ENCODE measurements around the gene ADRA2C. TPM values are rescaled to one million over a fixed set of nuclear protein-coding genes. Genes with fewer than 3 reads are reported as not detected.
A peak's percentile ranks its signal among the peaks of the same experiment; 100 is the strongest.

The ADRA2C gene
- total and polyA plus RNA-seq, 2 of the 13 experiments (the other 11 are each of a cell fraction or from before 2014, with no cell fraction given): 15.4 to 69.7 TPM

DNA sequence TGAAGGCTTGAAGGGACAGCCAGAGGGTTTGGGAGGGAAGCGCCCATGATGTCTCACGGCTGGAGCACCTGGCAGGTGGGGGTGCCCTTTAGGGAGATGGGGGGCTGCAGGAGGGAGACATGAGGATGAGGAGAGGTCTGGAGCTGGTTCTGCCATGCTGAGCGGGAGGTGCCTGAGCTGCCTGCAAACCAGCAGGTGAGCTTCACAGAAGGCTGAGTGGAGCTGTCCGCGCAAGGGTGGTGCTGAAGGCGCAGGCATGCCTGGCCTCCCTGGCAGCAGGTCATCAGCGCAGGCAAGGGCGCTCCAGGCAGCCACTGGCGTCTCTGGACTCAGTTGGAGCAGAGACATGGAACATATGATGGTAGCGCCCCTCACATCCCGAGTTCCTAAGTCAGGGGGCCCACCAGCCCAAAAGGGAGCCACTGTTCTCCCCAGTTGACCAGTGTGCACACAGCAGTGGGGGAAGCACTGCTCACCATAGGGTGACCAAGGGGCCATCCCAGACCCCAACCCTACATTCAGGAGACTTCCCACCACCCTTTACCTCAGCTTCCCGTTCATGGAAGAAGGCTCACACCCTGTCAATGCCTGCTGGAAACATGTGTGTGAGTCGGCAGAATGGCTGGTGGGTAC lies 25.8 kb downstream of the ADRA2C start (continued):
- TF ChIP-seq, protein P1, sequence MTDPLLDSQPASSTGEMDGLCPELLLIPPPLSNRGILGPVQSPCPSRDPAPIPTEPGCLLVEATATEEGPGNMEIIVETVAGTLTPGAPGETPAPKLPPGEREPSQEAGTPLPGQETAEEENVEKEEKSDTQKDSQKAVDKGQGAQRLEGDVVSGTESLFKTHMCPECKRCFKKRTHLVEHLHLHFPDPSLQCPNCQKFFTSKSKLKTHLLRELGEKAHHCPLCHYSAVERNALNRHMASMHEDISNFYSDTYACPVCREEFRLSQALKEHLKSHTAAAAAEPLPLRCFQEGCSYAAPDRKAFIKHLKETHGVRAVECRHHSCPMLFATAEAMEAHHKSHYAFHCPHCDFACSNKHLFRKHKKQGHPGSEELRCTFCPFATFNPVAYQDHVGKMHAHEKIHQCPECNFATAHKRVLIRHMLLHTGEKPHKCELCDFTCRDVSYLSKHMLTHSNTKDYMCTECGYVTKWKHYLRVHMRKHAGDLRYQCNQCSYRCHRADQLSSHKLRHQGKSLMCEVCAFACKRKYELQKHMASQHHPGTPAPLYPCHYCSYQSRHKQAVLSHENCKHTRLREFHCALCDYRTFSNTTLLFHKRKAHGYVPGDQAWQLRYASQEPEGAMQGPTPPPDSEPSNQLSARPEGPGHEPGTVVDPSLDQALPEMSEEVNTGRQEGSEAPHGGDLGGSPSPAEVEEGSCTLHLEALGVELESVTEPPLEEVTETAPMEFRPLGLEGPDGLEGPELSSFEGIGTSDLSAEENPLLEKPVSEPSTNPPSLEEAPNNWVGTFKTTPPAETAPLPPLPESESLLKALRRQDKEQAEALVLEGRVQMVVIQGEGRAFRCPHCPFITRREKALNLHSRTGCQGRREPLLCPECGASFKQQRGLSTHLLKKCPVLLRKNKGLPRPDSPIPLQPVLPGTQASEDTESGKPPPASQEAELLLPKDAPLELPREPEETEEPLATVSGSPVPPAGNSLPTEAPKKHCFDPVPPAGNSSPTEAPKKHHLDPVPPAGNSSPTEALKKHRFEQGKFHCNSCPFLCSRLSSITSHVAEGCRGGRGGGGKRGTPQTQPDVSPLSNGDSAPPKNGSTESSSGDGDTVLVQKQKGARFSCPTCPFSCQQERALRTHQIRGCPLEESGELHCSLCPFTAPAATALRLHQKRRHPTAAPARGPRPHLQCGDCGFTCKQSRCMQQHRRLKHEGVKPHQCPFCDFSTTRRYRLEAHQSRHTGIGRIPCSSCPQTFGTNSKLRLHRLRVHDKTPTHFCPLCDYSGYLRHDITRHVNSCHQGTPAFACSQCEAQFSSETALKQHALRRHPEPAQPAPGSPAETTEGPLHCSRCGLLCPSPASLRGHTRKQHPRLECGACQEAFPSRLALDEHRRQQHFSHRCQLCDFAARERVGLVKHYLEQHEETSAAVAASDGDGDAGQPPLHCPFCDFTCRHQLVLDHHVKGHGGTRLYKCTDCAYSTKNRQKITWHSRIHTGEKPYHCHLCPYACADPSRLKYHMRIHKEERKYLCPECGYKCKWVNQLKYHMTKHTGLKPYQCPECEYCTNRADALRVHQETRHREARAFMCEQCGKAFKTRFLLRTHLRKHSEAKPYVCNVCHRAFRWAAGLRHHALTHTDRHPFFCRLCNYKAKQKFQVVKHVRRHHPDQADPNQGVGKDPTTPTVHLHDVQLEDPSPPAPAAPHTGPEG (CRISPR knock-in tag; IDR thresholded peaks at IDR 0.05): peak; percentile 72; the same call in 1 of the 2 replicates
- TF ChIP-seq, protein P2, sequence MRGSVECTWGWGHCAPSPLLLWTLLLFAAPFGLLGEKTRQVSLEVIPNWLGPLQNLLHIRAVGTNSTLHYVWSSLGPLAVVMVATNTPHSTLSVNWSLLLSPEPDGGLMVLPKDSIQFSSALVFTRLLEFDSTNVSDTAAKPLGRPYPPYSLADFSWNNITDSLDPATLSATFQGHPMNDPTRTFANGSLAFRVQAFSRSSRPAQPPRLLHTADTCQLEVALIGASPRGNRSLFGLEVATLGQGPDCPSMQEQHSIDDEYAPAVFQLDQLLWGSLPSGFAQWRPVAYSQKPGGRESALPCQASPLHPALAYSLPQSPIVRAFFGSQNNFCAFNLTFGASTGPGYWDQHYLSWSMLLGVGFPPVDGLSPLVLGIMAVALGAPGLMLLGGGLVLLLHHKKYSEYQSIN (CRISPR knock-in tag; IDR thresholded peaks at IDR 0.05; ENCODE audit: borderline replicate concordance): no peak
- peak; percentile 63; the same call in 1 of the 2 replicates for TF ChIP-seq UBTF (CRISPR knock-in tag; IDR thresholded peaks at IDR 0.05)
- TF ChIP-seq KDM2A (CRISPR knock-in tag; IDR thresholded peaks at IDR 0.05; ENCODE audit: borderline replicate concordance, low read depth): peak; percentile 83
- peak; percentile 84 for TF ChIP-seq FOXO1 (CRISPR knock-in tag; IDR thresholded peaks at IDR 0.05)
- TF ChIP-seq RBFOX2 (IDR thresholded peaks at IDR 0.05; ENCODE audit: low read depth, low read length): no peak
- TF ChIP-seq KDM6A (CRISPR knock-in tag; IDR thresholded peaks at IDR 0.05; ENCODE audit: low read depth): no peak
- TF ChIP-seq BCL6 (CRISPR knock-in tag; IDR thresholded peaks at IDR 0.05): peak; percentile 78
- no peak for TF ChIP-seq SKI (IDR thresholded peaks at IDR 0.05; ENCODE audit: partially characterized antibody)
- no peak for TF ChIP-seq ZSCAN30 (CRISPR knock-in tag; IDR thresholded peaks at IDR 0.05)
- no peak for TF ChIP-seq ZNF816 (CRISPR knock-in tag; IDR thresholded peaks at IDR 0.05; ENCODE audit: borderline replicate concordance)
- TF ChIP-seq ZSCAN20 (CRISPR knock-in tag; IDR thresholded peaks at IDR 0.05; ENCODE audit: borderline replicate concordance): no peak
- no peak for TF ChIP-seq ZMAT5 (CRISPR knock-in tag; IDR thresholded peaks at IDR 0.05; ENCODE audit: borderline replicate concordance, low read depth)
- no peak for TF ChIP-seq MAFG (CRISPR knock-in tag; IDR thresholded peaks at IDR 0.05)
- TF ChIP-seq, protein P3, sequence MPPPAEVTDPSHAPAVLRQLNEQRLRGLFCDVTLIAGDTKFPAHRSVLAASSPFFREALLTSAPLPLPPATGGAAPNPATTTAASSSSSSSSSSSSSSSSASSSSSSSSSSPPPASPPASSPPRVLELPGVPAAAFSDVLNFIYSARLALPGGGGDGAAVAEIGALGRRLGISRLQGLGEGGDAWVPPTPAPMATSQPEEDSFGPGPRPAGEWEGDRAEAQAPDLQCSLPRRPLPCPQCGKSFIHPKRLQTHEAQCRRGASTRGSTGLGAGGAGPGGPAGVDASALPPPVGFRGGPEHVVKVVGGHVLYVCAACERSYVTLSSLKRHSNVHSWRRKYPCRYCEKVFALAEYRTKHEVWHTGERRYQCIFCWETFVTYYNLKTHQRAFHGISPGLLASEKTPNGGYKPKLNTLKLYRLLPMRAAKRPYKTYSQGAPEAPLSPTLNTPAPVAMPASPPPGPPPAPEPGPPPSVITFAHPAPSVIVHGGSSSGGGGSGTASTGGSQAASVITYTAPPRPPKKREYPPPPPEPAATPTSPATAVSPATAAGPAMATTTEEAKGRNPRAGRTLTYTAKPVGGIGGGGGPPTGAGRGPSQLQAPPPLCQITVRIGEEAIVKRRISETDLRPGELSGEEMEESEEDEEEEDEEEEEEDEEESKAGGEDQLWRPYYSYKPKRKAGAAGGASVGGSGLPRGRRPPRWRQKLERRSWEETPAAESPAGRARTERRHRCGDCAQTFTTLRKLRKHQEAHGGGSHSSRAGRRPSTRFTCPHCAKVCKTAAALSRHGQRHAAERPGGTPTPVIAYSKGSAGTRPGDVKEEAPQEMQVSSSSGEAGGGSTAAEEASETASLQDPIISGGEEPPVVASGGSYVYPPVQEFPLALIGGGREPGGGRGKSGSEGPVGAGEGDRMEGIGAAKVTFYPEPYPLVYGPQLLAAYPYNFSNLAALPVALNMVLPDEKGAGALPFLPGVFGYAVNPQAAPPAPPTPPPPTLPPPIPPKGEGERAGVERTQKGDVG (CRISPR knock-in tag; IDR thresholded peaks at IDR 0.05; ENCODE audit: borderline replicate concordance): 0 out of 2 replicates have a peak, but pooled peaks have one; percentile 28
- no peak; the same call in 1 of the 2 replicates for TF ChIP-seq RFX3 (CRISPR knock-in tag; IDR thresholded peaks at IDR 0.05)

Data from HepG2 (cell line).